ENCODE data around the gene HSD17B14. TPM values are rescaled to one million over a fixed set of nuclear protein-coding genes. Genes with fewer than 3 reads are reported as not detected.

The HSD17B14 gene
- total and polyA plus RNA-seq, 2 of the 13 experiments (the other 11 are each of a cell fraction or from before 2014, with no cell fraction given) = 0.58 to 1.2 TPM

DNA sequence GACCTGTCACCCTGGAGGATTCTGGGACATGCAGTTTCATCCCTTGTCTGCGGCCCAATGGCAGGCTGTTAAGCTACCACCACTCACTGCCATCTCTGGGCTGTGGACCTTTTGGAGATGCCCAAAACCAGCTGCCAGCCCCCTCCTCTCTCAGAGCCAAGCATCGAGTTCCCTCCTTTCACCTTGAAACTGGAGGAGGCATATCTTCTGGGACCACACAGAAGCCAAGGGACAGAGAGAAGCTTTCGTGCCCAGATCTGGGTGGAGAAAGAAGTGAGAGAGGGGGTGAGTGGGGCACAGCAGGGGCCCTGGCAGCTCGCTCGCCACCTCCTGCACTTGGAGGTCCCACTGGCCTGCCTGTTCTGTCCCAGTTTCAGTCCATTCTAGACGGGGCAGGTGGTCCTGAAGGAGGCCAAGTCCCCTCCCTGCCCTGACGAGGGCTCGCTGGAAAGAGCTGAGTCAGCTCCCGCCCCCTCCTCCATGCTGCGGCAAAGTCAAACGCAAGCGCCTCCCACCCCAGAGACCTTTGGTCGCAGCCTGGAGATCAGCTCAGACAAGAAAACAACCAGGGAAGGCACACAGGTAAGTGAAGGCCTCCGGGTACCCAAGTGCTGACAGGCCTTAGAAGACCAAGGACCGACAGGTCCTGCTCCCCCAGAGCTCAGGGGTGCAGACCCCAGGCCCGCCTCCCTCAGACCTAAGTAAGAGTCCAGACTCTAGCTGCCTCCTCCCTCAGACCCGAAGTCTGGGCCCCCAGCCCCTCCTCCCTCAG lies 29.3 kb downstream of the HSD17B14 start (continued):
- TF ChIP-seq, protein P1, sequence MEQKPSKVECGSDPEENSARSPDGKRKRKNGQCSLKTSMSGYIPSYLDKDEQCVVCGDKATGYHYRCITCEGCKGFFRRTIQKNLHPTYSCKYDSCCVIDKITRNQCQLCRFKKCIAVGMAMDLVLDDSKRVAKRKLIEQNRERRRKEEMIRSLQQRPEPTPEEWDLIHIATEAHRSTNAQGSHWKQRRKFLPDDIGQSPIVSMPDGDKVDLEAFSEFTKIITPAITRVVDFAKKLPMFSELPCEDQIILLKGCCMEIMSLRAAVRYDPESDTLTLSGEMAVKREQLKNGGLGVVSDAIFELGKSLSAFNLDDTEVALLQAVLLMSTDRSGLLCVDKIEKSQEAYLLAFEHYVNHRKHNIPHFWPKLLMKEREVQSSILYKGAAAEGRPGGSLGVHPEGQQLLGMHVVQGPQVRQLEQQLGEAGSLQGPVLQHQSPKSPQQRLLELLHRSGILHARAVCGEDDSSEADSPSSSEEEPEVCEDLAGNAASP (CRISPR knock-in tag; IDR thresholded peaks at IDR 0.05; ENCODE audit: borderline replicate concordance) = peak; percentile 36; the same call in 1 of the 2 replicates
- no peak for TF ChIP-seq SSRP1 (CRISPR knock-in tag; IDR thresholded peaks at IDR 0.05)
- TF ChIP-seq MEF2D (CRISPR knock-in tag; IDR thresholded peaks at IDR 0.05) = peak; percentile 84
- TF ChIP-seq U2AF1 (optimal IDR thresholded peaks at IDR 0.05; ENCODE audit: low read depth, low read length) = peak; percentile 50
- TF ChIP-seq SIX4 (CRISPR knock-in tag; IDR thresholded peaks at IDR 0.05) = no peak
- TF ChIP-seq ZNF451 (CRISPR knock-in tag; IDR thresholded peaks at IDR 0.05) = no peak
- peak; percentile 85 for TF ChIP-seq SAP130 (CRISPR knock-in tag; IDR thresholded peaks at IDR 0.05; ENCODE audit: low read depth)
- TF ChIP-seq ZNF577 (CRISPR knock-in tag; IDR thresholded peaks at IDR 0.05; ENCODE audit: borderline replicate concordance, low read depth) = 0 out of 2 replicates have a peak, but pooled peaks have one; percentile 35
- TF ChIP-seq, protein P2, sequence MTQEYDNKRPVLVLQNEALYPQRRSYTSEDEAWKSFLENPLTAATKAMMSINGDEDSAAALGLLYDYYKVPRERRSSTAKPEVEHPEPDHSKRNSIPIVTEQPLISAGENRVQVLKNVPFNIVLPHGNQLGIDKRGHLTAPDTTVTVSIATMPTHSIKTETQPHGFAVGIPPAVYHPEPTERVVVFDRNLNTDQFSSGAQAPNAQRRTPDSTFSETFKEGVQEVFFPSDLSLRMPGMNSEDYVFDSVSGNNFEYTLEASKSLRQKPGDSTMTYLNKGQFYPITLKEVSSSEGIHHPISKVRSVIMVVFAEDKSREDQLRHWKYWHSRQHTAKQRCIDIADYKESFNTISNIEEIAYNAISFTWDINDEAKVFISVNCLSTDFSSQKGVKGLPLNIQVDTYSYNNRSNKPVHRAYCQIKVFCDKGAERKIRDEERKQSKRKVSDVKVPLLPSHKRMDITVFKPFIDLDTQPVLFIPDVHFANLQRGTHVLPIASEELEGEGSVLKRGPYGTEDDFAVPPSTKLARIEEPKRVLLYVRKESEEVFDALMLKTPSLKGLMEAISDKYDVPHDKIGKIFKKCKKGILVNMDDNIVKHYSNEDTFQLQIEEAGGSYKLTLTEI (CRISPR knock-in tag; conservative IDR thresholded peaks at IDR 0.05) = no peak
- TF ChIP-seq, protein P3, sequence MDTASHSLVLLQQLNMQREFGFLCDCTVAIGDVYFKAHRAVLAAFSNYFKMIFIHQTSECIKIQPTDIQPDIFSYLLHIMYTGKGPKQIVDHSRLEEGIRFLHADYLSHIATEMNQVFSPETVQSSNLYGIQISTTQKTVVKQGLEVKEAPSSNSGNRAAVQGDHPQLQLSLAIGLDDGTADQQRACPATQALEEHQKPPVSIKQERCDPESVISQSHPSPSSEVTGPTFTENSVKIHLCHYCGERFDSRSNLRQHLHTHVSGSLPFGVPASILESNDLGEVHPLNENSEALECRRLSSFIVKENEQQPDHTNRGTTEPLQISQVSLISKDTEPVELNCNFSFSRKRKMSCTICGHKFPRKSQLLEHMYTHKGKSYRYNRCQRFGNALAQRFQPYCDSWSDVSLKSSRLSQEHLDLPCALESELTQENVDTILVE (CRISPR knock-in tag; IDR thresholded peaks at IDR 0.05) = no peak
- TF ChIP-seq, protein P4, sequence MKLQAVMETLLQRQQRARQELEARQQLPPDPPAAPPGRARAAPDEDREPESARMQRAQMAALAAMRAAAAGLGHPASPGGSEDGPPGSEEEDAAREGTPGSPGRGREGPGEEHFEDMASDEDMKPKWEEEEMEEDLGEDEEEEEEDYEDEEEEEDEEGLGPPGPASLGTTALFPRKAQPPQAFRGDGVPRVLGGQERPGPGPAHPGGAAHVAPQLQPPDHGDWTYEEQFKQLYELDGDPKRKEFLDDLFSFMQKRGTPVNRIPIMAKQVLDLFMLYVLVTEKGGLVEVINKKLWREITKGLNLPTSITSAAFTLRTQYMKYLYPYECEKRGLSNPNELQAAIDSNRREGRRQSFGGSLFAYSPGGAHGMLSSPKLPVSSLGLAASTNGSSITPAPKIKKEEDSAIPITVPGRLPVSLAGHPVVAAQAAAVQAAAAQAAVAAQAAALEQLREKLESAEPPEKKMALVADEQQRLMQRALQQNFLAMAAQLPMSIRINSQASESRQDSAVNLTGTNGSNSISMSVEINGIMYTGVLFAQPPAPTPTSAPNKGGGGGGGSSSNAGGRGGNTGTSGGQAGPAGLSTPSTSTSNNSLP (IDR thresholded peaks at IDR 0.05; ENCODE audit: low read depth, low read length) = no peak
- peak; percentile 80; the same call in 1 of the 2 replicates for TF ChIP-seq FOXO1 (CRISPR knock-in tag; IDR thresholded peaks at IDR 0.05)
- peak; percentile 31; the same call in 1 of the 2 replicates for TF ChIP-seq ZNF724P (CRISPR knock-in tag; IDR thresholded peaks at IDR 0.05; ENCODE audit: borderline replicate concordance)
- 0 out of 2 replicates have a peak, but pooled peaks have one; percentile 28 for TF ChIP-seq NCOR1 (IDR thresholded peaks at IDR 0.05; ENCODE audit: borderline replicate concordance, low read length)
- TF ChIP-seq, protein P5, sequence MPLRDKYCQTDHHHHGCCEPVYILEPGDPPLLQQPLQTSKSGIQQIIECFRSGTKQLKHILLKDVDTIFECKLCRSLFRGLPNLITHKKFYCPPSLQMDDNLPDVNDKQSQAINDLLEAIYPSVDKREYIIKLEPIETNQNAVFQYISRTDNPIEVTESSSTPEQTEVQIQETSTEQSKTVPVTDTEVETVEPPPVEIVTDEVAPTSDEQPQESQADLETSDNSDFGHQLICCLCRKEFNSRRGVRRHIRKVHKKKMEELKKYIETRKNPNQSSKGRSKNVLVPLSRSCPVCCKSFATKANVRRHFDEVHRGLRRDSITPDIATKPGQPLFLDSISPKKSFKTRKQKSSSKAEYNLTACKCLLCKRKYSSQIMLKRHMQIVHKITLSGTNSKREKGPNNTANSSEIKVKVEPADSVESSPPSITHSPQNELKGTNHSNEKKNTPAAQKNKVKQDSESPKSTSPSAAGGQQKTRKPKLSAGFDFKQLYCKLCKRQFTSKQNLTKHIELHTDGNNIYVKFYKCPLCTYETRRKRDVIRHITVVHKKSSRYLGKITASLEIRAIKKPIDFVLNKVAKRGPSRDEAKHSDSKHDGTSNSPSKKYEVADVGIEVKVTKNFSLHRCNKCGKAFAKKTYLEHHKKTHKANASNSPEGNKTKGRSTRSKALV (CRISPR knock-in tag; IDR thresholded peaks at IDR 0.05) = peak; percentile 24; the same call in 1 of the 2 replicates
- TF ChIP-seq RARA (CRISPR knock-in tag; IDR thresholded peaks at IDR 0.05) = no peak
- peak; percentile 74 for TF ChIP-seq HOXA3 (CRISPR knock-in tag; IDR thresholded peaks at IDR 0.05)
- TF ChIP-seq ZNF557 (CRISPR knock-in tag; IDR thresholded peaks at IDR 0.05) = 0 out of 2 replicates have a peak, but pooled peaks have one; percentile 24
- 0 out of 2 replicates have a peak, but pooled peaks have one; percentile 60 for TF ChIP-seq CEBPG (CRISPR knock-in tag; IDR thresholded peaks at IDR 0.05)
- TF ChIP-seq RFX1 (IDR thresholded peaks at IDR 0.05) = no peak
- TF ChIP-seq NFATC3 (CRISPR knock-in tag; IDR thresholded peaks at IDR 0.05) = no peak; the same call in 1 of the 2 replicates
- peak; percentile 74 for TF ChIP-seq SRSF1 (optimal IDR thresholded peaks at IDR 0.05; ENCODE audit: low read depth, low read length)
- TF ChIP-seq RFXANK (CRISPR knock-in tag; IDR thresholded peaks at IDR 0.05) = 0 out of 2 replicates have a peak, but pooled peaks have one; percentile 12

All from HepG2 (cell line).